Measurements from ENCODE around the gene SDK2. TPM values are rescaled to one million over a fixed set of nuclear protein-coding genes. Genes with fewer than 3 reads are reported as not detected.

Gene SDK2
- total RNA-seq, 1 donor = under 0.01 TPM

DNA sequence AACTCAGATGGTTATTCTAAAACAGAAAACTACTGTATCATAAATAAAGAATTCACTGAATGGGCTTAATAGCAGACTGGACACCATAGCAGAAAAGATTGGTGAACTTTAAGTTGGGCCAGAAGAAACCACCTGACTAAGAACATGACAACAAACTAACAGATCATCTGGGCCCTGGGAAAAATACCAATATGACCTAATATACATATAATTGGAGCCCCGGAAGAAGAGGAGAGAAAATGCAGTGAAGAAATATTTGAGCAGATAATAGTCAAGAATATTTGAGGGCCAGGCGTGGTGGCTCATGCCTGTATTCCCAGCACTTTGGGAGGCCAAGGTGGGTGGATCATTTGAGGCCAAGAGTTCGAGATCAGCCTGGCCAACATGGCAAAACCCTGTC, 25.5 kb upstream of the SDK2 start:
- TF ChIP-seq, protein P1, sequence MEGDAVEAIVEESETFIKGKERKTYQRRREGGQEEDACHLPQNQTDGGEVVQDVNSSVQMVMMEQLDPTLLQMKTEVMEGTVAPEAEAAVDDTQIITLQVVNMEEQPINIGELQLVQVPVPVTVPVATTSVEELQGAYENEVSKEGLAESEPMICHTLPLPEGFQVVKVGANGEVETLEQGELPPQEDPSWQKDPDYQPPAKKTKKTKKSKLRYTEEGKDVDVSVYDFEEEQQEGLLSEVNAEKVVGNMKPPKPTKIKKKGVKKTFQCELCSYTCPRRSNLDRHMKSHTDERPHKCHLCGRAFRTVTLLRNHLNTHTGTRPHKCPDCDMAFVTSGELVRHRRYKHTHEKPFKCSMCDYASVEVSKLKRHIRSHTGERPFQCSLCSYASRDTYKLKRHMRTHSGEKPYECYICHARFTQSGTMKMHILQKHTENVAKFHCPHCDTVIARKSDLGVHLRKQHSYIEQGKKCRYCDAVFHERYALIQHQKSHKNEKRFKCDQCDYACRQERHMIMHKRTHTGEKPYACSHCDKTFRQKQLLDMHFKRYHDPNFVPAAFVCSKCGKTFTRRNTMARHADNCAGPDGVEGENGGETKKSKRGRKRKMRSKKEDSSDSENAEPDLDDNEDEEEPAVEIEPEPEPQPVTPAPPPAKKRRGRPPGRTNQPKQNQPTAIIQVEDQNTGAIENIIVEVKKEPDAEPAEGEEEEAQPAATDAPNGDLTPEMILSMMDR (IDR thresholded peaks at IDR 0.05; ENCODE audit: extremely low read depth, low read depth, low read length) = no peak
- Histone ChIP-seq H3K4me3 (ENCODE audit: insufficient read depth, low read length) (no peak overlapping the region), H3K4me2 (ENCODE audit: insufficient read depth, low read length) (no peak overlapping the region), H3K27me3 (ENCODE audit: insufficient read depth, low read length) (no peaks in the 10 kb centered on the region), H3K36me3 (ENCODE audit: insufficient read depth, low read length) (no peaks in the 10 kb centered on the region), H2AFZ (ENCODE audit: low read length) (no peak overlapping the region), H4K20me1 (ENCODE audit: insufficient read depth, low read length) (no peaks in the 10 kb centered on the region), H3K27ac (ENCODE audit: low read depth, low read length) (no peak overlapping the region), H3K4me1 (ENCODE audit: insufficient read depth, low read length) (no peaks in the 10 kb centered on the region), H3K79me2 (ENCODE audit: insufficient read depth, low read length) (no peaks in the 10 kb centered on the region), H3K9me3 (ENCODE audit: low read depth, low read length) (no peaks in the 10 kb centered on the region)
- no peak for DNase-seq (ENCODE audit: insufficient read length, low spot score, missing footprints)

- no peaks in the 10 kb centered on the region for H3K36me3 ChIP-seq (ENCODE audit: insufficient read depth, low read length)
- no peak overlapping the region for H2AFZ ChIP-seq (ENCODE audit: low read length)
- H3K4me1 ChIP-seq (ENCODE audit: insufficient read depth, low read length) = no peaks in the 10 kb centered on the region
- no peaks in the 10 kb centered on the region for H3K9me3 ChIP-seq (ENCODE audit: low read depth, low read length)
- no peak overlapping the region for H3K4me3 ChIP-seq (ENCODE audit: insufficient read depth, low read length)
- no peaks in the 10 kb centered on the region for H3K79me2 ChIP-seq (ENCODE audit: insufficient read depth, low read length)
- no peak overlapping the region for H3K4me2 ChIP-seq (ENCODE audit: insufficient read depth, low read length)
- DNase-seq (ENCODE audit: insufficient read length, low spot score, missing footprints) = no peak
- no peaks in the 10 kb centered on the region for H4K20me1 ChIP-seq (ENCODE audit: insufficient read depth, low read length)
- no peak overlapping the region for H3K27ac ChIP-seq (ENCODE audit: low read depth, low read length)
- TF ChIP-seq, protein P1 (IDR thresholded peaks at IDR 0.05; ENCODE audit: extremely low read depth, low read depth, low read length) = no peak
- H3K27me3 ChIP-seq (ENCODE audit: insufficient read depth, low read length) = no peaks in the 10 kb centered on the region
These were observed 23.1 kb upstream of the SDK2 start for GRCh38 chr17:73667181-73667959.

DNA sequence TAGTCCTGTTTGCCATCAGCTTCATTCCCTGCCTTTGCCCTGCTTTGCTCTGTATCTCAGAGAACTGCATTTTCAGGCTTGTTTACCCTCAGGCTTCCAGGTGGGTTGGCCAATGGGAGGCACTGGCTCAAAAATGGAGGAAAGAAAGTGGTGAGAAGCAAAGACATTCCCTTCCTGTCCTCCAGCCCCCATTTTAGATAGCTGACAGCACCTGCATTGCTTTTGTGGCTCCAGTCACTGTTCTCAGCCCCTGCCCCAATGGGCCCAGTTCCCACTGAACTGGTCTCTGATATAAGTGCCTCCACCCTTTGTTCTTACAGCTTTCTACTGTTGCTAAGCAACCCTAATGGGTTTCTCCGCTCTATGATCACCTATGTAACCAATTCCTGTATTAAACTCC, 19.4 kb upstream of the SDK2 start:
- DNase-seq (ENCODE audit: insufficient read length, low spot score, missing footprints) = no peak
- Histone ChIP-seq H3K36me3 (ENCODE audit: insufficient read depth, low read length) (no peaks in the 10 kb centered on the region), H4K20me1 (ENCODE audit: insufficient read depth, low read length) (no peaks in the 10 kb centered on the region), H3K4me1 (ENCODE audit: insufficient read depth, low read length) (no peaks in the 10 kb centered on the region), H3K4me3 (ENCODE audit: insufficient read depth, low read length) (no peak overlapping the region), H3K27ac (ENCODE audit: low read depth, low read length) (no peak overlapping the region), H3K4me2 (ENCODE audit: insufficient read depth, low read length) (no peak overlapping the region), H3K9me3 (ENCODE audit: low read depth, low read length) (no peaks in the 10 kb centered on the region), H3K27me3 (ENCODE audit: insufficient read depth, low read length) (no peaks in the 10 kb centered on the region), H2AFZ (ENCODE audit: low read length) (no peak overlapping the region), H3K79me2 (ENCODE audit: insufficient read depth, low read length) (no peaks in the 10 kb centered on the region)
- TF ChIP-seq, protein P1 (IDR thresholded peaks at IDR 0.05; ENCODE audit: extremely low read depth, low read depth, low read length) = no peak

DNA sequence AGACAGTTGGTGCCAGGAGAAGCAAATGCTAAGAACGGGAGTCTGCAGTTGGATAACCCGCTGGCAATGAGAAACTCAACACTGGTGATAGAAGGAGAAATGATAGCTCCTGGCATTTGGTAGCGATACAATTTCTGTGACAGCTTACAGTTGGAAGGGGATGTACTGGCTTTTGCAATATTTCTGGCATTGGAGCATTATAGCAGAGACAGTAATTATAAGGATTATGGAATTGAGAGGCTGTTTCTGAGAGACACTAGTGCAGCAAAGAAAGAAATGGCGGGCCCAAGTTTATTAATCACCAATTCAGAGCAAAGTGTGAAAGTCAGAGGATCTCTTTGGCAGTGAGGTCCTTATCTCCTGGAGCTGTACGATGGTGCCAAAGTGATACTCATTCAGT, 16.1 kb upstream of the SDK2 start:
- H3K36me3 ChIP-seq (ENCODE audit: insufficient read depth, low read length) = no peaks in the 10 kb centered on the region
- H3K4me2 ChIP-seq (ENCODE audit: insufficient read depth, low read length) = no peak overlapping the region
- H3K27me3 ChIP-seq (ENCODE audit: insufficient read depth, low read length) = no peaks in the 10 kb centered on the region
- no peak overlapping the region for H3K27ac ChIP-seq (ENCODE audit: low read depth, low read length)
- H2AFZ ChIP-seq (ENCODE audit: low read length) = no peak overlapping the region
- TF ChIP-seq, protein P1 (IDR thresholded peaks at IDR 0.05; ENCODE audit: extremely low read depth, low read depth, low read length) = no peak
- no peaks in the 10 kb centered on the region for H3K4me1 ChIP-seq (ENCODE audit: insufficient read depth, low read length)
- DNase-seq (ENCODE audit: insufficient read length, low spot score, missing footprints) = no peak
- no peaks in the 10 kb centered on the region for H3K79me2 ChIP-seq (ENCODE audit: insufficient read depth, low read length)
- H3K9me3 ChIP-seq (ENCODE audit: low read depth, low read length) = no peaks in the 10 kb centered on the region
- no peak overlapping the region for H3K4me3 ChIP-seq (ENCODE audit: insufficient read depth, low read length)
- no peaks in the 10 kb centered on the region for H4K20me1 ChIP-seq (ENCODE audit: insufficient read depth, low read length)
